Natural killer cell (primary cell): ENCODE measurements around the gene GRM5. TPM values are rescaled to one million over a fixed set of nuclear protein-coding genes. Genes with fewer than 3 reads are reported as not detected.

Experiments used
- ATAC-seq, 3 donors: fragments of 150-1000 bp in 2 of 3; fragments of 200-7000 bp in 1 of 3; cut with Tn5 transposase; 1 replicate in 1 of 3; 2 replicates in 2 of 3; pipeline ENCODE4 v1.10.0; 2021; ENCODE audit warnings: mild to moderate bottlenecking in 2 of 3, moderate library complexity in 2 of 3
- DNase-seq, 2 donors: peaks; one replicate each; pipeline versions ENCODE4 v3.0.0 to v3.0.0-alpha.2; 2013 to 2021; ENCODE audit warnings: mixed read lengths in 1 of 2
- H3K27ac ChIP-seq: one replicate; pipeline ENCODE4 v1.5.1; 2013; ENCODE audit warnings: mild to moderate bottlenecking, low read length
- H3K27me3 ChIP-seq: one replicate; pipeline ENCODE4 v1.6.1; 2013; ENCODE audit warnings: low read length; ENCODE audit not compliant: control insufficient read depth, insufficient read depth
- H3K36me3 ChIP-seq: one replicate; pipeline ENCODE4 v1.6.1; 2013; ENCODE audit warnings: low read length; ENCODE audit not compliant: control insufficient read depth, insufficient read depth
- H3K4me1 ChIP-seq: one replicate; pipeline ENCODE4 v1.6.1; 2013; ENCODE audit warnings: low read length; ENCODE audit not compliant: control insufficient read depth, insufficient read depth
- H3K4me3 ChIP-seq: one replicate; pipeline ENCODE4 v1.5.1; 2013; ENCODE audit warnings: low read length
- H3K9me3 ChIP-seq: one replicate; pipeline ENCODE4 v1.6.1; 2013; ENCODE audit warnings: low read length; ENCODE audit not compliant: control insufficient read depth, insufficient read depth
- H3K27ac Mint-ChIP-seq, 2 donors: one replicate each; pipeline ENCODE4 v1.8.0; 2022; ENCODE audit warnings: mild to moderate bottlenecking in 2 of 2, mixed read lengths in 2 of 2, moderate library complexity in 1 of 2
- H3K27me3 Mint-ChIP-seq, 2 donors: one replicate each; pipeline ENCODE4 v1.8.0; 2022; ENCODE audit warnings: low read depth in 2 of 2, mixed read lengths in 2 of 2
- H3K36me3 Mint-ChIP-seq: one replicate; pipeline ENCODE4 v1.8.0; 2022; ENCODE audit warnings: mixed read lengths
- H3K4me1 Mint-ChIP-seq, 2 donors: one replicate each; pipeline ENCODE4 v1.8.0; 2022; ENCODE audit warnings: mixed read lengths in 2 of 2
- H3K4me3 Mint-ChIP-seq: one replicate; pipeline ENCODE4 v1.8.0; 2022; ENCODE audit warnings: mild to moderate bottlenecking, moderate library complexity, mixed read lengths
- H3K9me3 Mint-ChIP-seq, 2 donors: one replicate each; pipeline ENCODE4 v1.8.0; 2022; ENCODE audit warnings: mixed read lengths in 2 of 2
- WGBS: methylation state at CpG from one replicate; pipeline ENCODE4 v1.1.7; 2013; ENCODE audit warnings: missing lambda C conversion rate; ENCODE audit not compliant: insufficient coverage; 5-methylcytosine and 5-hydroxymethylcytosine counted together
- intact Hi-C: fragments of 100-400 bp; cut with micrococcal nuclease; formaldehyde crosslinking; loops from one replicate; pipeline ENCODE4 v1.14.2; 2022
- total RNA-seq, 4 donors: library from RNA; stranded (reverse); fragments of 120-200 nt in 1 of 4; gene quantifications; one replicate each; pipeline versions ENCODE4 v1.2.3 to v1.2.4, GENCODE V29; 2013 to 2022
- TF ChIP-seq, protein P1 (sequence below): fragments of 200-600 bp; IDR thresholded peaks from one replicate; pipeline ENCODE4 v1.8.0; 2022; ENCODE audit warnings: antibody characterized with exemption

The GRM5 gene
- total RNA-seq, 3 donors from 2014 or later (not counting 1 experiment from before 2014, with no cell fraction given): not detected

DNA sequence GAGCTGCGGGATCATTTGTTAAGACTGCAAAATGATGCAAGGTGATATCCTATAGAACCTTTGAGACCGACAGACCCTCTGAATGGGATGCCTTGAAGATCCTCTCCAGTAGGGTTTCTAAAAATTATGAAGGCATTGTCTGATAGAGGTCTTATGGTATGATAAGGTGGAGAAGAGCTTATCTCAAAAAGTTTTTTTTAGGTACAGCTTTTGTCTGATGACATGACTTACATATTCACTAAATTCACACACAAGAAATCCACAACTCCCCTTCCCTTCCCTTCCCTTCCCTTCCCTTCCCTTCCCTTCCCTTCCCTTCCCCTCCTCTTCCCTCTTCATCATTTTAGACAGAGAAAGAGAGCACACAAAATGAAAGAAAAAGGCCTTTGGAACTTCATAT lies 609.8 kb downstream of the GRM5 start:
- peaks cover 0 to 3% of the 10 kb centered on the region in 2 donors for H3K9me3 Mint-ChIP-seq
- ATAC-seq (no peak), DNase-seq (no peak)
- peaks cover 3 to 11% of the 10 kb centered on the region in 2 donors for H3K27me3 Mint-ChIP-seq
- no peak overlapping the region for H3K27ac Mint-ChIP-seq
- intact Hi-C loops: no loop called here
- Histone ChIP-seq H3K4me1 (no peaks in the 10 kb centered on the region), H3K36me3 (no peaks in the 10 kb centered on the region), H3K27me3 (peaks cover 2% of the 10 kb centered on the region), H3K27ac (no peak overlapping the region), H3K9me3 (no peaks in the 10 kb centered on the region), H3K4me3 (no peak overlapping the region)
- no peaks in the 10 kb centered on the region for H3K36me3 Mint-ChIP-seq
- TF ChIP-seq, protein P1, sequence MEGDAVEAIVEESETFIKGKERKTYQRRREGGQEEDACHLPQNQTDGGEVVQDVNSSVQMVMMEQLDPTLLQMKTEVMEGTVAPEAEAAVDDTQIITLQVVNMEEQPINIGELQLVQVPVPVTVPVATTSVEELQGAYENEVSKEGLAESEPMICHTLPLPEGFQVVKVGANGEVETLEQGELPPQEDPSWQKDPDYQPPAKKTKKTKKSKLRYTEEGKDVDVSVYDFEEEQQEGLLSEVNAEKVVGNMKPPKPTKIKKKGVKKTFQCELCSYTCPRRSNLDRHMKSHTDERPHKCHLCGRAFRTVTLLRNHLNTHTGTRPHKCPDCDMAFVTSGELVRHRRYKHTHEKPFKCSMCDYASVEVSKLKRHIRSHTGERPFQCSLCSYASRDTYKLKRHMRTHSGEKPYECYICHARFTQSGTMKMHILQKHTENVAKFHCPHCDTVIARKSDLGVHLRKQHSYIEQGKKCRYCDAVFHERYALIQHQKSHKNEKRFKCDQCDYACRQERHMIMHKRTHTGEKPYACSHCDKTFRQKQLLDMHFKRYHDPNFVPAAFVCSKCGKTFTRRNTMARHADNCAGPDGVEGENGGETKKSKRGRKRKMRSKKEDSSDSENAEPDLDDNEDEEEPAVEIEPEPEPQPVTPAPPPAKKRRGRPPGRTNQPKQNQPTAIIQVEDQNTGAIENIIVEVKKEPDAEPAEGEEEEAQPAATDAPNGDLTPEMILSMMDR: no peak
- H3K4me3 Mint-ChIP-seq: no peak overlapping the region
- WGBS: 100% methylated on average over 2 of the region's 2 CpGs
- no peaks in the 10 kb centered on the region for H3K4me1 Mint-ChIP-seq

- H3K9me3 ChIP-seq: no peaks in the 10 kb centered on the region
- intact Hi-C loops: no loop called here
- no peak overlapping the region for H3K4me3 ChIP-seq
- peaks cover 2% of the 10 kb centered on the region for H3K27me3 ChIP-seq
- TF ChIP-seq, protein P1: no peak
- H3K27ac Mint-ChIP-seq: no peak overlapping the region
- WGBS: 93% methylated on average over 3 of the region's 3 CpGs
- no peaks in the 10 kb centered on the region for H3K36me3 ChIP-seq
- no peaks in the 10 kb centered on the region for H3K4me1 ChIP-seq
- no peak overlapping the region for H3K4me3 Mint-ChIP-seq
- peaks cover 0 to 3% of the 10 kb centered on the region in 2 donors for H3K9me3 Mint-ChIP-seq
- H3K27ac ChIP-seq: no peak overlapping the region
- no peaks in the 10 kb centered on the region for H3K4me1 Mint-ChIP-seq
- ATAC-seq (no peak), DNase-seq (no peak)
- H3K27me3 Mint-ChIP-seq: peaks cover 3 to 11% of the 10 kb centered on the region in 2 donors
- no peaks in the 10 kb centered on the region for H3K36me3 Mint-ChIP-seq
Observed at GRCh38 chr11:88454881-88455280, 610.9 kb downstream of the GRM5 start.

Other genes starting within 250 kb of the GRM5 start
- gene TYR, start 111.9 kb upstream of the GRM5 start, total RNA-seq: not detected